Measurements from ENCODE around the gene PCP2.

PCP2 gene

DNA sequence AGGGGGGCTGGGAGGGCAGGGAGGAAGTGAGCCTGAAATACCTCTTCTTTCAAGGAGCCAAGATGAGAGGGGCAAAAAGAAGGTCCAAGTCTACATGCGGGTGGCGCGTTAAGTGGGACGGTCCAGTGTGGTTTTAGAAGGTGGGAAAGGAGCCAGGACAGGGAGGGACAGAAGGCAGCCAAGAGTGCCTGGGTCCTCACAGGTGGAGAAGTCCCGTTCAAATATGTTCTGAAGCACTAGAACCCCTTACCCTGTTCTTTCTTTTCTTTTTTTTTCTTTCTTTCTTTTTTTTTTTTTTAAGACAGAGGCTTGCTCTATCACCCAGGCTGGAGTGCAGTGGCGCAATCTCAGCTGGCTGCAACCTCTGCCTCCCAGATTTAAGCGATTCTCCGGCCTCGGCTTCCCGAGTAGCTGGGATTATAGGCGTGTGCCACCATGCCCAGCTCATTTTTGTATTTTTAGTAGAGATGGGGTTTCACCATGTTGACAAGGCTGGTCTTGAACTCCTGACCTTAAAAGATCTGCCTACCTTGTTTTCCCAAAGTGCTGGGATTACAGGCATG lies 30.5 kb downstream of the PCP2 start:
- TF ChIP-seq, protein P1, sequence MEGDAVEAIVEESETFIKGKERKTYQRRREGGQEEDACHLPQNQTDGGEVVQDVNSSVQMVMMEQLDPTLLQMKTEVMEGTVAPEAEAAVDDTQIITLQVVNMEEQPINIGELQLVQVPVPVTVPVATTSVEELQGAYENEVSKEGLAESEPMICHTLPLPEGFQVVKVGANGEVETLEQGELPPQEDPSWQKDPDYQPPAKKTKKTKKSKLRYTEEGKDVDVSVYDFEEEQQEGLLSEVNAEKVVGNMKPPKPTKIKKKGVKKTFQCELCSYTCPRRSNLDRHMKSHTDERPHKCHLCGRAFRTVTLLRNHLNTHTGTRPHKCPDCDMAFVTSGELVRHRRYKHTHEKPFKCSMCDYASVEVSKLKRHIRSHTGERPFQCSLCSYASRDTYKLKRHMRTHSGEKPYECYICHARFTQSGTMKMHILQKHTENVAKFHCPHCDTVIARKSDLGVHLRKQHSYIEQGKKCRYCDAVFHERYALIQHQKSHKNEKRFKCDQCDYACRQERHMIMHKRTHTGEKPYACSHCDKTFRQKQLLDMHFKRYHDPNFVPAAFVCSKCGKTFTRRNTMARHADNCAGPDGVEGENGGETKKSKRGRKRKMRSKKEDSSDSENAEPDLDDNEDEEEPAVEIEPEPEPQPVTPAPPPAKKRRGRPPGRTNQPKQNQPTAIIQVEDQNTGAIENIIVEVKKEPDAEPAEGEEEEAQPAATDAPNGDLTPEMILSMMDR (IDR thresholded peaks at IDR 0.05; ENCODE audit: control insufficient read depth, extremely low read depth, insufficient read depth): no peak
- no peak for DNase-seq (ENCODE audit: low read depth)
- H3K4me3 ChIP-seq (ENCODE audit: low read depth, low read length): no peak overlapping the region

DNA sequence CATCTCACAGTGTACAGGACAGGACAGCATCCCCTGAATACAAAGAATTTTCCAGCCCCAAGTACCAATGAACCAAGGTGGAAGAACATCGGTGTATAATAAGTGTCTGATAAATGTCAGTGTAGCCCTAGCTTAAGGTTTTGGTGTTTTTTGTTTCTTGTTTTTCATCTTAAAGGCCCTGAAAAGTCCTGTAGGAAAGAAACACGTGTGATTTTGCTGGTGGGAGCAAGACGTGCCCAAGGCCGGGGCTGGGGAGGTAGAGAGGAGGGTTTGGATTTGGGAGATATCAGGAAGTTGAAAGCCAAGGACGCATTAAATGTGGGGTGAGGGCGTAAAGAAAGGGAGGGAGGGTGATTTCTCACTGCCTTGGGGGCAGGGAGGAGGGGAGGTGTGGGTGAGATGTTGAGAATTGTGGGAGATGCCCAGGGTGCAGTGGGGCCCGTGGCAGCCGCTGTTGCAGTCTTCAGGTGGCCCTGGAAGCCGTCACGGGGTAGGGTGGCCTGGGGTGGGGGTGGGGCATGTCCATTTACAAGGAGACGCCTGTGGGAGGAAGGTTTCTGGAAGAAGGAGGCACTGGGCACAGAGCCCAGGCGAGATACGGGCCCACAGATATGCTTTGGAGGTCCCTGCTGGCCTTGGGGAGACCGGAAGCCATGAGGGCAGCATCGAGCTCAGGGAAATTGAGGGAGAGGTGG lies 31.1 kb downstream of the PCP2 start:
- DNase-seq (ENCODE audit: low read depth): no peak
- H3K4me3 ChIP-seq (ENCODE audit: low read depth, low read length): no peak overlapping the region
- TF ChIP-seq, protein P1 (IDR thresholded peaks at IDR 0.05; ENCODE audit: control insufficient read depth, extremely low read depth, insufficient read depth): no peak

DNA sequence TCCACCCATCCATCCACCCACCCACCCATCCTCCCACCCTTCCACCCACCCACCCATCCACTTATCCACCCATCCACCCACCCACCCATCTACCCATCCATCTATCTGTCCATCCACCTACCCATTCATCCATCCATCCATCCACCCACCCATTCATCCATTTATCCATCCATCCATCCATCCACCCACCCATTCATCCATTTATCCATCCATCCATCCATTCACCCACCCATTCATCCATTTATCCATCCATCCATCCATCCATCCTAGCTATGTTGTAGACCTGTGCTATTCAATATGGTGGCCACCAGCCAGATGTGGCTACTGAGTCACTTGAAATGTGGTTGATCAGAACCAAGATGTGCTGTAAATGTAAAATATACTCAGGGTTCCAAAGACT lies 32.8 kb downstream of the PCP2 start:
- DNase-seq (ENCODE audit: low read depth): no peak
- TF ChIP-seq, protein P1 (IDR thresholded peaks at IDR 0.05; ENCODE audit: control insufficient read depth, extremely low read depth, insufficient read depth): no peak
- H3K4me3 ChIP-seq (ENCODE audit: low read depth, low read length): no peak overlapping the region

DNA sequence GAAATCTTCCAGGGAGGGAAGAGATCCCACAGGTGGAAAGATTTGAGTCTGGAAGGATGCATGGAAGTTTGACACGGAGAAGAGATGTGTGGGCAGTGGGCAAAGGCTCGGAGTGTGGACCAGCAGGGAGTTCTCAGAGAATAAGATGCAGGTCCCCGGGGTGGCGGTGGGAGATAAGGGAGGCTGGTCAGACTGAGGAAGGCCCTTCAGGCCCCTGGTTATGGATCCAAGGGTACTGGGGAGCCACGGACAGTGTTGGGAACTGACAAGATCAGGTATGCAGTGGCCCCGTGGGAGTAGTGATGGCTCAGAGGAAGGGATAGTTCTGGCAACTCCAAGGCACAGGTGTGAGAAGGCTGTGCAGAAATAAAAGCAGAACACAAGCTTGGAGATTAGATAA lies 35.3 kb downstream of the PCP2 start:
- no peak overlapping the region for H3K4me3 ChIP-seq (ENCODE audit: low read depth, low read length)
- TF ChIP-seq, protein P1 (IDR thresholded peaks at IDR 0.05; ENCODE audit: control insufficient read depth, extremely low read depth, insufficient read depth): no peak
- DNase-seq (ENCODE audit: low read depth): no peak

DNA sequence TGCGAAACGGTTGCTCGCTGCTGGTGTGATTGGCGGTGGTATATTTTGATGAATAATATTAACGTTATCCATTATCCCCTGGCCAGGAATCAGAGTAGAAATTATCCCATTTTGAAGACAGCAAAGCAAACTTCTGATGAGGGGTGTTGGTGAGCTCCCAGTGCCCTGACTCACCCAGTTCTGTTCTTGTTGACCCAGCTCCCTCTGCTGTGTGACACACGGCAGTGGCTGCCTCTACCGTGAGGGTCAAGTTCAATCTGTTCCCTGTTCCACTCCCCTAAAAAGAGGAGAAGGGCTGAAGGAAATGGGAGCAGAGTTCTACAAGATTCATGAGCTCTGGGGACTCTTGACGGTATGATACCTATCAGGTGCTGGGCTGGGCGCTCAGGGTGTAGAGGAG lies 35.8 kb downstream of the PCP2 start:
- TF ChIP-seq, protein P1 (IDR thresholded peaks at IDR 0.05; ENCODE audit: control insufficient read depth, extremely low read depth, insufficient read depth): no peak
- no peak for DNase-seq (ENCODE audit: low read depth)
- no peak overlapping the region for H3K4me3 ChIP-seq (ENCODE audit: low read depth, low read length)

DNA sequence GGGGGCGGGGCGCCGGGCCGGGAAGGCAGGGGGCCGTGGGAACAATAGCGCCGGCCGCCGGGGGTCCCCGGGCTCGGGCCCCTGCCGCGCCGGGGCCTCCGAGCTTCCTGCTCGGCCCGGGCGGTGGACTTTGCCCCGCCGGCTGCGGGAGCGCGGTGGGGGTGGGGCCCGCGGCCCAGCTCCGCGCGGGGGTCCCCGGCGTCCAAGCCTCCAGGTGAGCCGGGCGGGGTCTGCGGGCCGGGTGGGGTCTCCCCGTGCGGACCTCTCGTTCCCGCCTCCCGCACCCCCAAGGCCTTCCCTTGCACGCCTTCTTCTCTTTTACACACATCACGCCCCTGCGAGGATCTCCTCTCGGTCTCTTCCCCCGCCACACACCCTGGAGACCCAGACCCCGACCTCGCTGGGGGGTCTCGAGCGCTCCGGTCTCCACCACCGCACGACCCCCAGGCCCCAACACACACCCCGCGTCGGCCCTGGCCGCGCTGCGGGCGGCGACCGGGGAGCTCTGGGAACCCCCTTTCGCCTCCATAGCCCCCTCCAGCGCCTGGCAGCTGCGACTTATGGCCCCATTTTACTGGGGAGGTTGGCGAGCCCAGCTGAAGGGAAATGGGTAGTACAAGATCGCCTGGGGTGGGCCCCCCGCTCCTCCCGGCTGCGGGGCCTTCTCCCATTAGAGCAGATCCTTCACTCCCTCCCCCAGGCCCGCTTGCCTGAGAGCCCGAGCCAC lies 37.1 kb downstream of the PCP2 start:
- TF ChIP-seq, protein P1 (IDR thresholded peaks at IDR 0.05; ENCODE audit: control insufficient read depth, extremely low read depth, insufficient read depth): no peak
- no peak for DNase-seq (ENCODE audit: low read depth)
- H3K4me3 ChIP-seq (ENCODE audit: low read depth, low read length): peak overlapping the region; percentile 81

Measured in LNCaP clone FGC (cell line).